GM12891 (cell line): Measurements from ENCODE around the gene CNKSR2.

Experiments used
- PAX5 ChIP-seq: IDR thresholded peaks from 2 replicates; pipeline ENCODE4 v1.6.1; 2011; ENCODE audit warnings: low read length, moderate library complexity, mild to moderate bottlenecking; ENCODE audit not compliant: insufficient read depth, severe bottlenecking
- POLR2A ChIP-seq: IDR thresholded peaks from 2 replicates; pipeline ENCODE4 v1.6.1; 2011; ENCODE audit warnings: low read depth, low read length, control low read depth
- POLR2AphosphoS5 ChIP-seq: IDR thresholded peaks from 2 replicates; pipeline ENCODE4 v1.6.1; 2011; ENCODE audit warnings: low read depth, low read length, control low read depth
- SPI1 ChIP-seq: IDR thresholded peaks from 2 replicates; pipeline ENCODE4 v1.6.1; 2011; ENCODE audit warnings: low read depth, low read length, control low read depth
- TAF1 ChIP-seq: IDR thresholded peaks from 2 replicates; pipeline ENCODE4 v1.6.1; 2011; ENCODE audit warnings: low read depth, low read length, control low read depth

- TF ChIP-seq POLR2AphosphoS5 (no peak), SPI1 (no peak), POLR2A (no peak), TAF1 (no peak), PAX5 (no peak)
Measured at GRCh38 chrX:21524008-21524407, 149.8 kb downstream of the CNKSR2 start.
